Measurements from ENCODE around the gene TPSAB1. TPM values are rescaled to one million over a fixed set of nuclear protein-coding genes. Genes with fewer than 3 reads are reported as not detected.

TPSAB1 gene
- total and polyA plus RNA-seq, 4 donors: 0.23 to 10.8 (median 1.2) TPM

- no peak for TF ChIP-seq HNF4G (IDR thresholded peaks at IDR 0.05)
- TF ChIP-seq NR2F2 (IDR thresholded peaks at IDR 0.05): no peak
- no peak for TF ChIP-seq RAD21 (IDR thresholded peaks at IDR 0.05)
- TF ChIP-seq EGR1 (IDR thresholded peaks at IDR 0.05; ENCODE audit: low read depth in 2 of 2): no peak
- TF ChIP-seq REST (IDR thresholded peaks at IDR 0.05): no peak
- no peak for TF ChIP-seq GABPA (IDR thresholded peaks at IDR 0.05 in 1 of 2, conservative IDR thresholded peaks at IDR 0.05 in 1 of 2)
- TF ChIP-seq JUND (IDR thresholded peaks at IDR 0.05): no peak
- no peak for TF ChIP-seq YY1 (IDR thresholded peaks at IDR 0.05)
- TF ChIP-seq ZBTB33 (IDR thresholded peaks at IDR 0.05): no peak
- no peak for DNase-seq (ENCODE audit: low spot score)
- Histone ChIP-seq H3K27ac (ENCODE audit: low read depth in 1 of 2, low read length in 2 of 2) (no peak overlapping the region), H3K4me1 (ENCODE audit: control insufficient read depth in 4 of 4, insufficient read depth in 4 of 4, low read length in 3 of 4) (no peaks in the 10 kb centered on the region), H3K36me3 (ENCODE audit: control insufficient read depth in 4 of 4, insufficient read depth in 3 of 4, low read depth in 1 of 4, low read length in 3 of 4) (no peaks in the 10 kb centered on the region), H3K27me3 (ENCODE audit: control insufficient read depth in 4 of 4, insufficient read depth in 4 of 4, low read length in 3 of 4) (peaks cover 0 to 3% (median 0%) of the 10 kb centered on the region in 4 donors), H3K9ac (ENCODE audit: low read depth in 1 of 2, low read length in 2 of 2) (no peak overlapping the region), H3K4me3 (ENCODE audit: low read depth in 1 of 3, low read length in 3 of 3) (no peak overlapping the region), H3K9me3 (ENCODE audit: control insufficient read depth in 4 of 4, low read length in 3 of 4) (no peaks in the 10 kb centered on the region)
- WGBS: 92% methylated on average over 15 of the region's 15 CpGs
Measured at GRCh38 chr16:1273816-1274215, 33.3 kb downstream of the TPSAB1 start.

DNA sequence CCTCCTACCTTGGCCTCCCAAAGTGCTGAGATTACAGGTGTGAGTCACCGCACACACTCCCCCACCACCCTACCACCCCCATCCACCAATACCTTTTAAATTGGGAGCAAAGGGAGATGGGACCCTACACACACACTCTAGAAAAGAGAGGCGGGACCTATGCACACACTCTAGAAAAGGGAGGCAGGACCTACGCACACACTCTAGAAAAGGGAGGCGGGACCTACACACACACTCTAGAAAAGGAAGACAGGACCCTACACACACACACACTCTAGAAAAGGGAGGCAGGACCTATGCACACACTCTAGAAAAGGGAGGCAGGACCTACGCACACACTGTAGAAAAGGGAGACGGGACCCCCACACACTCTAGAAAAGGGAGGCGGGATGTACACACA lies 34.3 kb downstream of the TPSAB1 start:
- no peak overlapping the region for H3K9ac ChIP-seq (ENCODE audit: low read depth in 1 of 2, low read length in 2 of 2)
- no peak overlapping the region for H3K27ac ChIP-seq (ENCODE audit: low read depth in 1 of 2, low read length in 2 of 2)
- no peaks in the 10 kb centered on the region for H3K36me3 ChIP-seq (ENCODE audit: control insufficient read depth in 4 of 4, insufficient read depth in 3 of 4, low read depth in 1 of 4, low read length in 3 of 4)
- H3K9me3 ChIP-seq (ENCODE audit: control insufficient read depth in 4 of 4, low read length in 3 of 4): no peaks in the 10 kb centered on the region
- H3K27me3 ChIP-seq (ENCODE audit: control insufficient read depth in 4 of 4, insufficient read depth in 4 of 4, low read length in 3 of 4): peaks cover 0 to 3% (median 0%) of the 10 kb centered on the region in 4 donors
- H3K4me1 ChIP-seq (ENCODE audit: control insufficient read depth in 4 of 4, insufficient read depth in 4 of 4, low read length in 3 of 4): no peaks in the 10 kb centered on the region
- 92% methylated on average over 7 of the region's 7 CpGs for WGBS
- no peak for DNase-seq (ENCODE audit: low spot score)
- H3K4me3 ChIP-seq (ENCODE audit: low read depth in 1 of 3, low read length in 3 of 3): no peak overlapping the region
- TF ChIP-seq CTCF (IDR thresholded peaks at IDR 0.05; ENCODE audit: low read depth, low read length, missing input control) (no peak), SP1 (IDR thresholded peaks at IDR 0.05) (no peak), FOXA2 (IDR thresholded peaks at IDR 0.05) (no peak), ZBTB33 (IDR thresholded peaks at IDR 0.05) (no peak), GABPA (IDR thresholded peaks at IDR 0.05 in 1 of 2, conservative IDR thresholded peaks at IDR 0.05 in 1 of 2) (no peak), ATF3 (IDR thresholded peaks at IDR 0.05) (no peak), JUND (IDR thresholded peaks at IDR 0.05) (no peak), YY1 (IDR thresholded peaks at IDR 0.05) (no peak), HNF4G (IDR thresholded peaks at IDR 0.05) (no peak), TAF1 (conservative IDR thresholded peaks at IDR 0.05) (no peak), EGR1 (IDR thresholded peaks at IDR 0.05; ENCODE audit: low read depth in 2 of 2) (no peak), FOXA1 (IDR thresholded peaks at IDR 0.05) (no peak), RAD21 (IDR thresholded peaks at IDR 0.05) (no peak), RXRA (IDR thresholded peaks at IDR 0.05) (no peak), REST (IDR thresholded peaks at IDR 0.05) (no peak)
- TF ChIP-seq, protein P1, sequence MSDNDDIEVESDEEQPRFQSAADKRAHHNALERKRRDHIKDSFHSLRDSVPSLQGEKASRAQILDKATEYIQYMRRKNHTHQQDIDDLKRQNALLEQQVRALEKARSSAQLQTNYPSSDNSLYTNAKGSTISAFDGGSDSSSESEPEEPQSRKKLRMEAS (IDR thresholded peaks at IDR 0.05): no peak
